ENCODE data around the gene PIGP.

PIGP gene

GRCh38 chr21:37101384-37101783 lies 28.5 kb upstream of the PIGP start:
- no peak for DNase-seq (ENCODE audit: low read depth)
- TF ChIP-seq CTCF (conservative IDR thresholded peaks at IDR 0.05; ENCODE audit: low read depth, low read length): no peak
- H3K4me3 ChIP-seq (ENCODE audit: low read length): no peak overlapping the region

GRCh38 chr21:37100316-37100715 lies 27.4 kb upstream of the PIGP start:
- DNase-seq (ENCODE audit: low read depth): no peak
- TF ChIP-seq CTCF (conservative IDR thresholded peaks at IDR 0.05; ENCODE audit: low read depth, low read length): no peak
- H3K4me3 ChIP-seq (ENCODE audit: low read length): no peak overlapping the region

- H3K4me3 ChIP-seq (ENCODE audit: low read length): no peak overlapping the region
- DNase-seq (ENCODE audit: low read depth): no peak
- no peak for TF ChIP-seq CTCF (conservative IDR thresholded peaks at IDR 0.05; ENCODE audit: low read depth, low read length)
These were observed 25.9 kb upstream of the PIGP start for GRCh38 chr21:37098751-37099150.

- no peak for TF ChIP-seq CTCF (conservative IDR thresholded peaks at IDR 0.05; ENCODE audit: low read depth, low read length)
- no peak overlapping the region for H3K4me3 ChIP-seq (ENCODE audit: low read length)
- no peak for DNase-seq (ENCODE audit: low read depth)
These were observed 22.9 kb upstream of the PIGP start for GRCh38 chr21:37095821-37096220.

- no peak overlapping the region for H3K4me3 ChIP-seq (ENCODE audit: low read length)
- no peak for TF ChIP-seq CTCF (conservative IDR thresholded peaks at IDR 0.05; ENCODE audit: low read depth, low read length)
- no peak for DNase-seq (ENCODE audit: low read depth)
These were observed 21.1 kb upstream of the PIGP start for GRCh38 chr21:37093977-37094376.

- no peak for TF ChIP-seq CTCF (conservative IDR thresholded peaks at IDR 0.05; ENCODE audit: low read depth, low read length)
- no peak overlapping the region for H3K4me3 ChIP-seq (ENCODE audit: low read length)
- DNase-seq (ENCODE audit: low read depth): no peak
These were observed 15.4 kb upstream of the PIGP start for GRCh38 chr21:37088186-37088735.

GRCh38 chr21:37087188-37087587 lies 14.3 kb upstream of the PIGP start:
- peak; percentile 56 for TF ChIP-seq CTCF (conservative IDR thresholded peaks at IDR 0.05; ENCODE audit: low read depth, low read length)
- DNase-seq (ENCODE audit: low read depth): peak; percentile 43
- no peak overlapping the region for H3K4me3 ChIP-seq (ENCODE audit: low read length)

Measured in retinal pigment epithelial cell (primary cell).